ENCODE data around the gene FOXK2. TPM values are rescaled to one million over a fixed set of nuclear protein-coding genes. Genes with fewer than 3 reads are reported as not detected.

The FOXK2 gene
- total RNA-seq, 1 experiment from 2014 or later: 78.9 TPM

- H3K4me2 ChIP-seq: no peak overlapping the region
- H2AFZ ChIP-seq: no peak overlapping the region
- H3K36me3 ChIP-seq (ENCODE audit: low read depth): no peaks in the 10 kb centered on the region
- no TSS peak for BruUV-seq (replicated peaks)
- H3K4me1 ChIP-seq (replicated peaks; ENCODE audit: insufficient read depth): no peaks in the 10 kb centered on the region
- no peak overlapping the region for H3K4me3 ChIP-seq
- no peaks in the 10 kb centered on the region for H3K9me3 ChIP-seq (ENCODE audit: insufficient read depth, low read depth)
- CTCF ChIA-PET: interaction anchor here (0.5 to 0.6 kb wide), 2 partner anchors 48 to 151 kb away, joined by 5 to 6 read pairs; no protein-coding TSS in a partner anchor
- no peaks in the 10 kb centered on the region for H3F3A ChIP-seq (ENCODE audit: insufficient read depth, low read depth)
- TF ChIP-seq CTCF (conservative IDR thresholded peaks at IDR 0.05): no peak
- no peak for TF ChIP-seq EZH2 (IDR thresholded peaks at IDR 0.05; ENCODE audit: low read depth)
- DNase-seq: no peak
- H3K27me3 ChIP-seq (ENCODE audit: insufficient read depth, low read depth): no peaks in the 10 kb centered on the region
- POLR2A ChIA-PET (ENCODE audit: unreplicated experiment): interaction anchor here (0.9 kb wide), 1 partner anchor 118 kb away, joined by 8 read pairs; no protein-coding TSS in a partner anchor
- H4K20me1 ChIP-seq (ENCODE audit: insufficient read depth): no peaks in the 10 kb centered on the region
- intact Hi-C loops (cut with micrococcal nuclease; ENCODE audit: unreplicated experiment): no loop called here
- H3K79me2 ChIP-seq (ENCODE audit: low read depth): no peaks in the 10 kb centered on the region
- H3K27ac ChIP-seq: no peak overlapping the region
- no peaks in the 10 kb centered on the region for H3K9me2 ChIP-seq (ENCODE audit: insufficient read depth)
Measured at GRCh38 chr17:82474223-82475010, 45.1 kb upstream of the FOXK2 start.

- Histone ChIP-seq H4K20me1 (ENCODE audit: insufficient read depth) (no peaks in the 10 kb centered on the region), H3K4me1 (replicated peaks; ENCODE audit: insufficient read depth) (no peaks in the 10 kb centered on the region), H3K9me2 (ENCODE audit: insufficient read depth) (no peaks in the 10 kb centered on the region), H3K79me2 (ENCODE audit: low read depth) (no peaks in the 10 kb centered on the region), H3K36me3 (ENCODE audit: low read depth) (no peaks in the 10 kb centered on the region), H3K4me2 (no peak overlapping the region), H3K9me3 (ENCODE audit: insufficient read depth, low read depth) (no peaks in the 10 kb centered on the region), H3F3A (ENCODE audit: insufficient read depth, low read depth) (no peaks in the 10 kb centered on the region), H2AFZ (no peak overlapping the region), H3K4me3 (no peak overlapping the region), H3K27me3 (ENCODE audit: insufficient read depth, low read depth) (no peaks in the 10 kb centered on the region), H3K27ac (no peak overlapping the region)
- ChIA-PET CTCF (interaction anchor here (0.6 kb wide), 1 partner anchor 152 kb away, joined by 5 read pairs; no protein-coding TSS in a partner anchor), POLR2A (ENCODE audit: unreplicated experiment) (interaction anchor here (0.5 to 0.7 kb wide), 4 partner anchors 24 to 849 kb away, joined by 3 to 22 read pairs (median 4); no protein-coding TSS in a partner anchor)
- DNase-seq: peak in 1 of 2 experiments; percentile 66
- TF ChIP-seq CTCF (conservative IDR thresholded peaks at IDR 0.05) (no peak), EZH2 (IDR thresholded peaks at IDR 0.05; ENCODE audit: low read depth) (no peak)
- intact Hi-C loops (cut with micrococcal nuclease; ENCODE audit: unreplicated experiment): no loop called here
- BruUV-seq (replicated peaks): no TSS peak
Measured at GRCh38 chr17:82475458-82475857, 44.1 kb upstream of the FOXK2 start.

- Histone ChIP-seq H3K4me2 (no peak overlapping the region), H3K9me3 (ENCODE audit: insufficient read depth, low read depth) (no peaks in the 10 kb centered on the region), H3K9me2 (ENCODE audit: insufficient read depth) (no peaks in the 10 kb centered on the region), H3K27me3 (ENCODE audit: insufficient read depth, low read depth) (no peaks in the 10 kb centered on the region), H3K4me3 (no peak overlapping the region), H3K27ac (no peak overlapping the region), H3F3A (ENCODE audit: insufficient read depth, low read depth) (no peaks in the 10 kb centered on the region), H3K36me3 (ENCODE audit: low read depth) (no peaks in the 10 kb centered on the region), H3K4me1 (replicated peaks; ENCODE audit: insufficient read depth) (no peaks in the 10 kb centered on the region), H2AFZ (no peak overlapping the region), H3K79me2 (ENCODE audit: low read depth) (no peaks in the 10 kb centered on the region), H4K20me1 (ENCODE audit: insufficient read depth) (no peaks in the 10 kb centered on the region)
- intact Hi-C loops (cut with micrococcal nuclease; ENCODE audit: unreplicated experiment): no loop called here
- ChIA-PET CTCF (no interaction called here), POLR2A (ENCODE audit: unreplicated experiment) (no interaction called here)
- BruUV-seq (replicated peaks): no TSS peak
- no peak for DNase-seq
- no peak for TF ChIP-seq EZH2 (IDR thresholded peaks at IDR 0.05; ENCODE audit: low read depth)
- TF ChIP-seq CTCF (conservative IDR thresholded peaks at IDR 0.05): no peak
Measured at GRCh38 chr17:82477934-82478333, 41.6 kb upstream of the FOXK2 start.

Data from PC-9 (cell line).